Uterus (tissue), 2 donors: Measurements from ENCODE around the gene TSPAN5.

ENCODE experiments used
- POLR2A ChIP-seq, 2 donors: fragments of 450-650 bp; IDR thresholded peaks; one replicate each; pipeline ENCODE4 v1.6.1; 2016; ENCODE audit warnings: antibody characterized with exemption in 2 of 2, mild to moderate bottlenecking in 1 of 2, moderate library complexity in 1 of 2
- TF ChIP-seq, protein P1 (sequence below), 4 experiments: fragments of 200-600 bp in 2 of 4; fragments of 450-650 bp in 2 of 4; sonication (generic) in 2 of 4; IDR thresholded peaks; one replicate each; pipeline ENCODE4 v1.5.1; 2016 to 2019; ENCODE audit warnings: antibody characterized with exemption in 4 of 4, mild to moderate bottlenecking in 2 of 4, moderate library complexity in 1 of 4

DNA sequence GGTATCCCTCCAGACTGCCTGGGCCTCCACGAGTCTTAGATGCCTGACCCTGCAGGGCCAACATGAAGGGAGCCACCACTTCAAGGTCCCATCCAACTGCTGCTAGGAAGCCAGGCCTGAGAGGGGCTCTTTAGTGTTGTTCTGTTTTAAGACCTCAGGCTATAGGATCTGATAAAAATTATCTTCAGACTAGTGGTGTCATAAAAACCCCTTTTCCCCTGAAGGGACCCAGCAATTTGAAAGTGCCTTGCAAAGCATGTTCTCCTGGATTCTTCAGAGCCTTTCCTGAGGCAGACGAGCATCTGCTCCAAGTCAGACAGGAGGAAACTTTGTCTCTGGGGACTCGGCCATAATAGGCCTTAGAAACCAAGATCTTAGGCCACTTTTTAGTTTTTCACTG lies 26.9 kb downstream of the TSPAN5 start:
- TF ChIP-seq, protein P1, sequence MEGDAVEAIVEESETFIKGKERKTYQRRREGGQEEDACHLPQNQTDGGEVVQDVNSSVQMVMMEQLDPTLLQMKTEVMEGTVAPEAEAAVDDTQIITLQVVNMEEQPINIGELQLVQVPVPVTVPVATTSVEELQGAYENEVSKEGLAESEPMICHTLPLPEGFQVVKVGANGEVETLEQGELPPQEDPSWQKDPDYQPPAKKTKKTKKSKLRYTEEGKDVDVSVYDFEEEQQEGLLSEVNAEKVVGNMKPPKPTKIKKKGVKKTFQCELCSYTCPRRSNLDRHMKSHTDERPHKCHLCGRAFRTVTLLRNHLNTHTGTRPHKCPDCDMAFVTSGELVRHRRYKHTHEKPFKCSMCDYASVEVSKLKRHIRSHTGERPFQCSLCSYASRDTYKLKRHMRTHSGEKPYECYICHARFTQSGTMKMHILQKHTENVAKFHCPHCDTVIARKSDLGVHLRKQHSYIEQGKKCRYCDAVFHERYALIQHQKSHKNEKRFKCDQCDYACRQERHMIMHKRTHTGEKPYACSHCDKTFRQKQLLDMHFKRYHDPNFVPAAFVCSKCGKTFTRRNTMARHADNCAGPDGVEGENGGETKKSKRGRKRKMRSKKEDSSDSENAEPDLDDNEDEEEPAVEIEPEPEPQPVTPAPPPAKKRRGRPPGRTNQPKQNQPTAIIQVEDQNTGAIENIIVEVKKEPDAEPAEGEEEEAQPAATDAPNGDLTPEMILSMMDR (IDR thresholded peaks at IDR 0.05): no peak
- no peak for TF ChIP-seq POLR2A (IDR thresholded peaks at IDR 0.05)
